ENCODE results near the gene EIF4E1B.
A peak's percentile ranks its signal among the peaks of the same experiment; 100 is the strongest.

The EIF4E1B gene

DNA sequence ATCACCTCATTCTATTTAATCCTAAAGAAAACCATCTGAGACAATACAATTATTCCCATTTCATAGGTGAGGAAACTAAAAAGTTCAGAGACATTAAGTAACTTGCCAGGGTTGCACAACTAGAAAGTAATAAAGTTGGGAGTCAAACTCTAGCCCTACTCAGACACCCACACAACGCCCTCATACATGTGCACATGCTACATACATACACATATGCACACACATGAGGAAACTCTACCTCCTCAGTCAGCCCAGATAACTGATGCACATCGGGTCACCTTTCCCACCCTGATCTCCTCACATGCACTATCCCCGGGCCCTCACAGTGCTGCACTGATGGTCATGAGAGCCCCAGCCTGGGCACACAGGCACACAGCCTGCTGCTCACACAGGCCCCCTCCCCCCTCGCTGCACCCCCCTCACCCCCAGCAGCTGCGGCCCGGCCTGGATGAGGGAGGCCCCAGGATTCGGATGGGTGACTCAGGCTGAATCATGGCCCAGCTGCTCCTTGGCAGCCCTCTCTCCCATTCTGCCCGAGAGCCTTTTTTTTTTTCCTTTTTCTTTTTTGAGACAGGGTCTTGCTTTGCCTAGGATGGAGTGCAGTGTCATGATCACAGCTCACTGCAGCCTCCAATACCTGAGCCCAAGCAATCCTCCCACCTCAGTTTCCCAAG lies 15.5 kb upstream of the EIF4E1B start:
- Histone ChIP-seq H2BK120ac (ENCODE audit: low read depth, low read length) (peak overlapping the region; percentile 40), H2AFZ (ENCODE audit: low read depth, low read length) (no peak overlapping the region), H3K4me3 (ENCODE audit: insufficient read depth in 1 of 2, low read depth in 1 of 2, low read length in 2 of 2) (peak overlapping the region in 1 of 2 experiments; percentile 34), H4K91ac (ENCODE audit: low read length) (peak overlapping the region; percentile 54), H3K79me1 (replicated peaks; ENCODE audit: low read length, poor library complexity, severe bottlenecking) (no peaks in the 10 kb centered on the region), H3K36me3 (ENCODE audit: control insufficient read depth in 1 of 2, insufficient read depth in 2 of 2, low read depth in 1 of 2, low read length in 2 of 2) (peaks cover 0 to 3% of the 10 kb centered on the region in 2 experiments), H3K4me1 (ENCODE audit: control insufficient read depth, insufficient read depth, low read depth, low read length) (peaks cover 48% of the 10 kb centered on the region), H3K9me3 (ENCODE audit: control insufficient read depth, low read length) (no peaks in the 10 kb centered on the region), H3K14ac (ENCODE audit: low read length in 2 of 2) (peak overlapping the region in 1 of 2 experiments; percentile 73), H2AK5ac (ENCODE audit: low read length, severe bottlenecking) (no peak overlapping the region), H2BK12ac (ENCODE audit: low read length in 2 of 2) (no peak overlapping the region), H2BK15ac (ENCODE audit: low read depth, poor library complexity, severe bottlenecking) (no peak overlapping the region), H3K18ac (ENCODE audit: low read depth in 1 of 2, low read length in 2 of 2) (peak overlapping the region in 1 of 2 experiments; percentile 55), H3K4me2 (ENCODE audit: low read length, poor library complexity, severe bottlenecking) (no peak overlapping the region), H3K23ac (ENCODE audit: low read length in 2 of 2) (no peak overlapping the region), H3K9ac (ENCODE audit: low read length) (peak overlapping the region; percentile 43), H3K27me3 (ENCODE audit: control insufficient read depth in 1 of 2, insufficient read depth in 1 of 2, low read length in 2 of 2) (peaks cover 11 to 18% of the 10 kb centered on the region in 2 experiments), H2BK5ac (ENCODE audit: low read depth, low read length, poor library complexity, severe bottlenecking) (no peak overlapping the region), H4K8ac (ENCODE audit: low read length) (no peak overlapping the region), H3K27ac (ENCODE audit: low read length, poor library complexity, severe bottlenecking) (no peak overlapping the region), H3K4ac (ENCODE audit: low read depth in 1 of 2, low read length in 2 of 2) (no peak overlapping the region)
- 28% methylated on average over 7 of the region's 8 CpGs for WGBS
- DNase-seq = peak; percentile 79

DNA sequence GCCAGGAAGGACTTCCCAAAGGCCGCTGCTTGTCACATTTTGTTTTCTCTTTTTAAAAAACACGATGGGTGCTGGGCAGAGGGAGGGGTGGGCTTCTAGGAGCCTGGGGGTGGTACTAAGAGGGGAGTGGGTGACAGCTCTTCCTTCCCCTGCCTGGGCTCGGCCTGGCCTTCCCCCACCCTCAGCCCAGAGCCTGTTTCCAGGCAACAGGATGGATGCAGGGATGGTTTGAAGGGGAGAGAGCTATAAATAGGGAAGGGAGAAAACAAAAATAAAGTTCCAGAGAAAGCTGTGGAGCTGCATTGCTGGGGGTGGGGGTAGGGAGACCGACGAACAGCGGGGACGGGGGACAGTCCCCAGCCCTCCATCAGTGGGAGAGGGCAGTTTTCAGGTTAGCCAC lies 14.0 kb upstream of the EIF4E1B start:
- H2BK12ac ChIP-seq (ENCODE audit: low read length in 2 of 2) = peak overlapping the region; percentile 63 to 86
- WGBS = 80% methylated on average over 7 of the region's 7 CpGs
- H2BK5ac ChIP-seq (ENCODE audit: low read depth, low read length, poor library complexity, severe bottlenecking) = no peak overlapping the region
- peak overlapping the region; percentile 29 for H2BK15ac ChIP-seq (ENCODE audit: low read depth, poor library complexity, severe bottlenecking)
- H4K8ac ChIP-seq (ENCODE audit: low read length) = no peak overlapping the region
- H3K79me1 ChIP-seq (replicated peaks; ENCODE audit: low read length, poor library complexity, severe bottlenecking) = no peaks in the 10 kb centered on the region
- H3K14ac ChIP-seq (ENCODE audit: low read length in 2 of 2) = no peak overlapping the region
- H3K9ac ChIP-seq (ENCODE audit: low read length) = no peak overlapping the region
- peak overlapping the region; percentile 81 for H4K91ac ChIP-seq (ENCODE audit: low read length)
- H3K27ac ChIP-seq (ENCODE audit: low read length, poor library complexity, severe bottlenecking) = no peak overlapping the region
- H3K4ac ChIP-seq (ENCODE audit: low read depth in 1 of 2, low read length in 2 of 2) = no peak overlapping the region
- no peak overlapping the region for H2BK120ac ChIP-seq (ENCODE audit: low read depth, low read length)
- H2AK5ac ChIP-seq (ENCODE audit: low read length, severe bottlenecking) = no peak overlapping the region
- no peaks in the 10 kb centered on the region for H3K9me3 ChIP-seq (ENCODE audit: control insufficient read depth, low read length)
- H3K4me2 ChIP-seq (ENCODE audit: low read length, poor library complexity, severe bottlenecking) = no peak overlapping the region
- peaks cover 0 to 3% of the 10 kb centered on the region in 2 experiments for H3K36me3 ChIP-seq (ENCODE audit: control insufficient read depth in 1 of 2, insufficient read depth in 2 of 2, low read depth in 1 of 2, low read length in 2 of 2)
- no peak overlapping the region for H3K4me3 ChIP-seq (ENCODE audit: insufficient read depth in 1 of 2, low read depth in 1 of 2, low read length in 2 of 2)
- H3K4me1 ChIP-seq (ENCODE audit: control insufficient read depth, insufficient read depth, low read depth, low read length) = peaks cover 54% of the 10 kb centered on the region
- H3K23ac ChIP-seq (ENCODE audit: low read length in 2 of 2) = no peak overlapping the region
- H2AFZ ChIP-seq (ENCODE audit: low read depth, low read length) = no peak overlapping the region
- no peak for DNase-seq
- H3K27me3 ChIP-seq (ENCODE audit: control insufficient read depth in 1 of 2, insufficient read depth in 1 of 2, low read length in 2 of 2) = peaks cover 21 to 33% of the 10 kb centered on the region in 2 experiments
- H3K18ac ChIP-seq (ENCODE audit: low read depth in 1 of 2, low read length in 2 of 2) = peak overlapping the region in 1 of 2 experiments; percentile 77

DNA sequence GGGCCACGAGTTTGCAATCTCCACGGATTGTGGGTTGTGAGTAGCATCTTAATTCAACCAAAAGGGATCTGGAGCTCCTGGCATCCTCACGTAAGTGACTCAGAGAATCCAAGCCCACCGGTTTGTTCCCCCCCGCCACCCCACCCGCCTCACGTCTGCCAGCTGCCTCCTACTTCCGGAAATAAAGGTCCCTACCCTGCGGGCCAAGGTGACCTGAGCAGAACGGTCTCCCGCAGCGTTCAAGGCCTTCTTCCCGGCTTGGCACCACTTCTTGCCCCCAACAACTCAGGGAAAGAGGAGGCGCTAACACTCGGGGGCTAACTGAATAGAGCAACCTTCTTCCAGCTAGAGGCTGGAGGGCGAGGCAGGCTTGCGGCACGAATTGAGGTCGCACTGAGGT lies 11.7 kb upstream of the EIF4E1B start:
- no peak overlapping the region for H2AK5ac ChIP-seq (ENCODE audit: low read length, severe bottlenecking)
- no peak overlapping the region for H2AFZ ChIP-seq (ENCODE audit: low read depth, low read length)
- H4K91ac ChIP-seq (ENCODE audit: low read length) = peak overlapping the region; percentile 11
- H3K4ac ChIP-seq (ENCODE audit: low read depth in 1 of 2, low read length in 2 of 2) = peak overlapping the region in 1 of 2 experiments; percentile 32
- peaks cover 28 to 37% of the 10 kb centered on the region in 2 experiments for H3K27me3 ChIP-seq (ENCODE audit: control insufficient read depth in 1 of 2, insufficient read depth in 1 of 2, low read length in 2 of 2)
- no peaks in the 10 kb centered on the region for H3K79me1 ChIP-seq (replicated peaks; ENCODE audit: low read length, poor library complexity, severe bottlenecking)
- H2BK12ac ChIP-seq (ENCODE audit: low read length in 2 of 2) = peak overlapping the region in 1 of 2 experiments; percentile 75
- H3K27ac ChIP-seq (ENCODE audit: low read length, poor library complexity, severe bottlenecking) = no peak overlapping the region
- no peak overlapping the region for H3K9ac ChIP-seq (ENCODE audit: low read length)
- H3K4me2 ChIP-seq (ENCODE audit: low read length, poor library complexity, severe bottlenecking) = no peak overlapping the region
- no peak overlapping the region for H2BK120ac ChIP-seq (ENCODE audit: low read depth, low read length)
- H3K18ac ChIP-seq (ENCODE audit: low read depth in 1 of 2, low read length in 2 of 2) = peak overlapping the region in 1 of 2 experiments; percentile 59
- H3K9me3 ChIP-seq (ENCODE audit: control insufficient read depth, low read length) = no peaks in the 10 kb centered on the region
- H2BK15ac ChIP-seq (ENCODE audit: low read depth, poor library complexity, severe bottlenecking) = no peak overlapping the region
- H3K4me3 ChIP-seq (ENCODE audit: insufficient read depth in 1 of 2, low read depth in 1 of 2, low read length in 2 of 2) = peak overlapping the region in 1 of 2 experiments; percentile 50
- H2BK5ac ChIP-seq (ENCODE audit: low read depth, low read length, poor library complexity, severe bottlenecking) = no peak overlapping the region
- no peak for DNase-seq
- H3K36me3 ChIP-seq (ENCODE audit: control insufficient read depth in 1 of 2, insufficient read depth in 2 of 2, low read depth in 1 of 2, low read length in 2 of 2) = peaks cover 0 to 3% of the 10 kb centered on the region in 2 experiments
- H3K23ac ChIP-seq (ENCODE audit: low read length in 2 of 2) = no peak overlapping the region
- H3K4me1 ChIP-seq (ENCODE audit: control insufficient read depth, insufficient read depth, low read depth, low read length) = peaks cover 53% of the 10 kb centered on the region
- H4K8ac ChIP-seq (ENCODE audit: low read length) = peak overlapping the region; percentile 52
- WGBS = 68% methylated on average over 19 of the region's 19 CpGs
- H3K14ac ChIP-seq (ENCODE audit: low read length in 2 of 2) = no peak overlapping the region

DNA sequence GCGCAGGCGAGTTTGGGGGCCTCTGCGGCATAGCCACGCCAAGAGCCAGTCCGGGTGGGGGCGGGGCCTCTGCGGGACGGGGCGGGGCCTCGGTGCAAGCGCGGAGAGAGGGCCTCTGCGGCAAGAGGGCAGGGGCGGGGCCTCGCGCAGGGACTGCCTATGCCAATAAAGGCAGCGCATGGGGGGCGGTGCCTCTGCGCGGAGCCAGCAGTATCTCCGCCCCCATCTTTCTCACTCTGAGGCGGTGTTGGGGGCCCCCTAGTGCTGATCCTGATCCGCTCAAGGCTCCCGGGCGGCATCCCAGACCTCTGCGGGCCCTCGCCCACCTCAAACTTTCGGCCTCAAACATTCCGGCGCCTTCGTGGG lies 11.3 kb upstream of the EIF4E1B start:
- H3K23ac ChIP-seq (ENCODE audit: low read length in 2 of 2) = peak overlapping the region in 1 of 2 experiments; percentile 17
- H3K9ac ChIP-seq (ENCODE audit: low read length) = no peak overlapping the region
- H4K91ac ChIP-seq (ENCODE audit: low read length) = no peak overlapping the region
- H2BK15ac ChIP-seq (ENCODE audit: low read depth, poor library complexity, severe bottlenecking) = peak overlapping the region; percentile 29
- DNase-seq = peak; percentile 82
- H2AFZ ChIP-seq (ENCODE audit: low read depth, low read length) = no peak overlapping the region
- H4K8ac ChIP-seq (ENCODE audit: low read length) = peak overlapping the region; percentile 52
- H3K27ac ChIP-seq (ENCODE audit: low read length, poor library complexity, severe bottlenecking) = no peak overlapping the region
- peak overlapping the region in 1 of 2 experiments; percentile 75 for H2BK12ac ChIP-seq (ENCODE audit: low read length in 2 of 2)
- H2BK5ac ChIP-seq (ENCODE audit: low read depth, low read length, poor library complexity, severe bottlenecking) = no peak overlapping the region
- H2BK120ac ChIP-seq (ENCODE audit: low read depth, low read length) = no peak overlapping the region
- peak overlapping the region in 1 of 2 experiments; percentile 59 for H3K4me3 ChIP-seq (ENCODE audit: insufficient read depth in 1 of 2, low read depth in 1 of 2, low read length in 2 of 2)
- peaks cover 0 to 3% of the 10 kb centered on the region in 2 experiments for H3K36me3 ChIP-seq (ENCODE audit: control insufficient read depth in 1 of 2, insufficient read depth in 2 of 2, low read depth in 1 of 2, low read length in 2 of 2)
- no peak overlapping the region for H3K4ac ChIP-seq (ENCODE audit: low read depth in 1 of 2, low read length in 2 of 2)
- no peaks in the 10 kb centered on the region for H3K9me3 ChIP-seq (ENCODE audit: control insufficient read depth, low read length)
- 11% methylated on average over 24 of the region's 31 CpGs for WGBS
- H3K4me1 ChIP-seq (ENCODE audit: control insufficient read depth, insufficient read depth, low read depth, low read length) = peaks cover 49% of the 10 kb centered on the region
- no peaks in the 10 kb centered on the region for H3K79me1 ChIP-seq (replicated peaks; ENCODE audit: low read length, poor library complexity, severe bottlenecking)
- no peak overlapping the region for H3K14ac ChIP-seq (ENCODE audit: low read length in 2 of 2)
- no peak overlapping the region for H2AK5ac ChIP-seq (ENCODE audit: low read length, severe bottlenecking)
- H3K18ac ChIP-seq (ENCODE audit: low read depth in 1 of 2, low read length in 2 of 2) = peak overlapping the region in 1 of 2 experiments; percentile 59
- peaks cover 32 to 37% of the 10 kb centered on the region in 2 experiments for H3K27me3 ChIP-seq (ENCODE audit: control insufficient read depth in 1 of 2, insufficient read depth in 1 of 2, low read length in 2 of 2)
- no peak overlapping the region for H3K4me2 ChIP-seq (ENCODE audit: low read length, poor library complexity, severe bottlenecking)
